GM21526 (cell line): ENCODE results near the gene CNDP1.
"Not testable (repeated sequence)": the region's sequence is repeated elsewhere in the genome, so short reads cannot be mapped to it uniquely, and the experiment has no call there.

ENCODE experiments used
- ATAC-seq: cut with Tn5 transposase; IDR thresholded peaks from one replicate; pipeline ENCODE4 v1.9.1; 2021; ENCODE audit warnings: moderate library complexity; ENCODE audit not compliant: unreplicated experiment, low FRiP score

The CNDP1 gene

GRCh38 chr18:74540652-74541421 lies 6.5 kb downstream of the CNDP1 start:
- no peak for ATAC-seq

GRCh38 chr18:74541703-74542555 lies 7.6 kb downstream of the CNDP1 start:
- ATAC-seq, result no peak

GRCh38 chr18:74544898-74545297 lies 10.6 kb downstream of the CNDP1 start:
- no peak for ATAC-seq

GRCh38 chr18:74546007-74546406 lies 11.7 kb downstream of the CNDP1 start:
- no peak for ATAC-seq

- ATAC-seq, result no peak
Observed at GRCh38 chr18:74546751-74547530, 12.6 kb downstream of the CNDP1 start.

GRCh38 chr18:74547860-74548259 lies 13.6 kb downstream of the CNDP1 start:
- no peak for ATAC-seq

GRCh38 chr18:74549591-74550104 lies 15.3 kb downstream of the CNDP1 start:
- no peak for ATAC-seq

GRCh38 chr18:74550886-74551285 lies 16.6 kb downstream of the CNDP1 start:
- no peak for ATAC-seq

GRCh38 chr18:74551452-74551851 lies 17.2 kb downstream of the CNDP1 start:
- ATAC-seq, result no peak

GRCh38 chr18:74551936-74552555 lies 17.7 kb downstream of the CNDP1 start:
- peak; percentile 97 for ATAC-seq

- no peak for ATAC-seq
Observed at GRCh38 chr18:74556126-74556525, 21.8 kb downstream of the CNDP1 start.

- no peak for ATAC-seq
Observed at GRCh38 chr18:74558096-74558495, 23.8 kb downstream of the CNDP1 start.

- ATAC-seq, result no peak
Observed at GRCh38 chr18:74562131-74562730, 27.9 kb downstream of the CNDP1 start.

GRCh38 chr18:74562775-74563174 lies 28.5 kb downstream of the CNDP1 start:
- no peak for ATAC-seq

GRCh38 chr18:74563999-74564398 lies 29.7 kb downstream of the CNDP1 start:
- no peak for ATAC-seq

GRCh38 chr18:74565164-74565563 lies 30.9 kb downstream of the CNDP1 start:
- not testable (repeated sequence) for ATAC-seq

- not testable (repeated sequence) for ATAC-seq
Observed at GRCh38 chr18:74565993-74566392, 31.7 kb downstream of the CNDP1 start.

- ATAC-seq, result no peak
Observed at GRCh38 chr18:74567822-74568221, 33.5 kb downstream of the CNDP1 start.

- no peak for ATAC-seq
Observed at GRCh38 chr18:74569401-74569800, 35.1 kb downstream of the CNDP1 start.

GRCh38 chr18:74570266-74570665 lies 36.0 kb downstream of the CNDP1 start:
- no peak for ATAC-seq
